K562 (cell line): Measurements from ENCODE around the gene ZCWPW1. TPM values are rescaled to one million over a fixed set of nuclear protein-coding genes. Genes with fewer than 3 reads are reported as not detected.

Source experiments
- ATAC-seq: fragments of 200-7000 bp; cut with Tn5 transposase; 3 replicates; pipeline ENCODE4 v1.9.1; 2020; ENCODE audit warnings: moderate library complexity
- BruUV-seq: library from RNA; stranded (reverse); fragments of 400-500 nt; replicated peaks from 2 replicates; lab custom pipeline; 2021; lab: Mats Ljungman, UMichigan
- CTCF ChIA-PET: fragments of 300-600 bp; formaldehyde crosslinking; extraction: SDS; loops from one replicate; lab custom pipeline; 2021; ENCODE audit warnings: low intra/inter-chr PET ratio; lab: Yijun Ruan, JAX
- POLR2A ChIA-PET: fragments of 300-600, 350-650 bp; sonication (Branson Sonifier 250); formaldehyde crosslinking; extraction: SDS; loops from one replicate; lab custom pipeline; 2021; ENCODE audit warnings: antibody characterized with exemption, inconsistent platforms; lab: Yijun Ruan, JAX
- DNase-seq, 4 experiments: peaks; one replicate each; pipeline versions ENCODE4 v3.0.0 to v3.0.0-alpha.2; 2011 to 2018; ENCODE audit warnings: low spot score in 3 of 4, mixed read lengths in 3 of 4; ENCODE audit errors: extremely low read depth in 1 of 4
- FAIRE-seq: peaks from 2 replicates; lab custom pipeline; 2011; peaks lifted over from hg19 to GRCh38; lab: Jason Lieb, UNC
- H2AFZ ChIP-seq: 2 replicates; pipeline ENCODE4 v1.6.0; 2011; ENCODE audit warnings: low read depth, low read length, control low read depth, inconsistent platforms
- H3K27ac ChIP-seq: fragments of 200-600 bp; 3 replicates; pipeline ENCODE4 v1.8.0; 2011; ENCODE audit warnings: low read depth, mild to moderate bottlenecking, control low read depth, inconsistent platforms, low read length, moderate library complexity, mixed read lengths; ENCODE audit errors: extremely low read depth
- H3K27me3 ChIP-seq, 2 experiments: fragments of 300-600 bp in 1 of 2; 2 replicates in 1 of 2; 3 replicates in 1 of 2; pipeline versions ENCODE4 v1.6.0 to v1.8.0; 2011; ENCODE audit warnings: inconsistent platforms in 2 of 2, low read length in 2 of 2, mild to moderate bottlenecking in 1 of 2, mixed read lengths in 1 of 2, moderate library complexity in 1 of 2; ENCODE audit not compliant: control insufficient read depth in 2 of 2, insufficient read depth in 2 of 2
- H3K36me3 ChIP-seq: fragments of 300-600 bp; 3 replicates; pipeline ENCODE4 v1.8.0; 2011; ENCODE audit warnings: mild to moderate bottlenecking, low read length, inconsistent platforms; ENCODE audit not compliant: control insufficient read depth, insufficient read depth
- H3K4me1 ChIP-seq, 2 experiments: fragments of 200-600 bp in 1 of 2; replicated peaks in 1 of 2; 2 replicates in 1 of 2; 3 replicates in 1 of 2; pipeline versions ENCODE4 v1.5.1 to v1.8.0; 2011; ENCODE audit warnings: inconsistent platforms in 2 of 2, low read length in 2 of 2, mild to moderate bottlenecking in 1 of 2, mixed read lengths in 1 of 2, moderate library complexity in 1 of 2; ENCODE audit not compliant: control insufficient read depth in 2 of 2, insufficient read depth in 2 of 2
- H3K4me2 ChIP-seq: 2 replicates; pipeline ENCODE4 v1.6.1; 2011; ENCODE audit warnings: low read length, control low read depth, inconsistent platforms, mixed read lengths; ENCODE audit not compliant: insufficient read depth
- H3K4me3 ChIP-seq: fragments of 200-600 bp; sonication (generic), shearing (Covaris generic); 2 replicates; pipeline ENCODE4 v1.5.1; 2016; ENCODE audit warnings: control low read depth, inconsistent platforms
- H3K79me2 ChIP-seq: fragments of 200-600 bp; 3 replicates; pipeline ENCODE4 v1.8.0; 2011; ENCODE audit warnings: low read length, inconsistent platforms; ENCODE audit not compliant: control insufficient read depth, insufficient read depth
- H3K9ac ChIP-seq, 2 experiments: 2 replicates each; pipeline versions ENCODE4 v1.6.0 to v1.6.1; 2011; ENCODE audit warnings: low read depth in 2 of 2, low read length in 2 of 2, control low read depth in 1 of 2, inconsistent platforms in 1 of 2, mild to moderate bottlenecking in 1 of 2, mixed read lengths in 1 of 2; ENCODE audit not compliant: insufficient read depth in 1 of 2
- H3K9me1 ChIP-seq: one replicate; pipeline ENCODE4 v1.6.0; 2011; ENCODE audit warnings: inconsistent platforms, mild to moderate bottlenecking, low read length, moderate library complexity; ENCODE audit not compliant: control insufficient read depth, insufficient read depth
- H3K9me3 ChIP-seq: replicated peaks from 2 replicates; pipeline ENCODE4 v1.5.1; 2011; ENCODE audit warnings: low read depth, low read length, inconsistent platforms; ENCODE audit not compliant: control insufficient read depth, insufficient read depth
- H4K20me1 ChIP-seq: replicated peaks from 2 replicates; pipeline ENCODE4 v1.6.1; 2011; ENCODE audit warnings: low read length, inconsistent platforms, mixed read lengths; ENCODE audit not compliant: control insufficient read depth, insufficient read depth
- CEBPB ChIP-seq: fragments of 450-650 bp; IDR thresholded peaks from 2 replicates; pipeline ENCODE4 v1.6.1; 2016; ENCODE audit warnings: missing genetic modification characterization, missing compliant biosample characterization
- CEBPG ChIP-seq, 3 experiments: fragments of 200-800 bp in 1 of 3; sonication (Bioruptor generic) in 1 of 3; sonication (generic) in 1 of 3; formaldehyde crosslinking in 1 of 3; IDR thresholded peaks in 2 of 3; conservative IDR thresholded peaks in 1 of 3; 2 replicates each; pipeline versions ENCODE4 v1.6.1 to v1.8.0; 2016 to 2022; ENCODE audit warnings: missing compliant biosample characterization in 2 of 3, missing genetic modification characterization in 2 of 3, mild to moderate bottlenecking in 1 of 3, missing genetic modification reagents in 1 of 3
- FIP1L1 ChIP-seq: fragments of 200-400 bp; formaldehyde crosslinking; IDR thresholded peaks from 2 replicates; pipeline ENCODE4 v1.6.1; 2018; ENCODE audit warnings: mild to moderate bottlenecking, low read depth, low read length; ENCODE audit not compliant: poor library complexity, severe bottlenecking
- NKRF ChIP-seq: fragments of 450-650 bp; IDR thresholded peaks from 2 replicates; pipeline ENCODE4 v1.6.1; 2016; ENCODE audit warnings: borderline replicate concordance
- PHTF2 ChIP-seq: fragments of 250-450 bp; sonication (Bioruptor Pico); IDR thresholded peaks from 2 replicates; pipeline ENCODE4 v1.5.0; 2021; ENCODE audit warnings: mild to moderate bottlenecking
- POLR2G ChIP-seq: fragments of 200-400 bp; formaldehyde crosslinking; IDR thresholded peaks from 2 replicates; pipeline ENCODE4 v1.6.1; 2017; ENCODE audit warnings: low read depth, mild to moderate bottlenecking, antibody characterized with exemption, low read length, moderate library complexity
- TCFL5 ChIP-seq: fragments of 250-450 bp; sonication (Bioruptor Pico); conservative IDR thresholded peaks from 2 replicates; pipeline ENCODE4 v1.6.1; 2021; ENCODE audit warnings: mild to moderate bottlenecking, moderate library complexity, matching md5 sums
- ZNF140 ChIP-seq: fragments of 250-450 bp; sonication (Bioruptor Pico); IDR thresholded peaks from 2 replicates; pipeline ENCODE4 v1.8.0; 2021; ENCODE audit warnings: moderate library complexity, mild to moderate bottlenecking, inconsistent platforms
- ZNF668 ChIP-seq: fragments of 250-450 bp; sonication (Bioruptor Pico); IDR thresholded peaks from 2 replicates; pipeline ENCODE4 v1.8.0; 2022; ENCODE audit warnings: mild to moderate bottlenecking, inconsistent platforms
- ZZZ3 ChIP-seq: fragments of 450-650 bp; IDR thresholded peaks from 2 replicates; pipeline ENCODE4 v1.6.1; 2016; ENCODE audit warnings: antibody characterized with exemption, mild to moderate bottlenecking, moderate library complexity
- WGBS: fragments of 100-300 bp; shearing (Covaris generic); methylation state at CpG from one replicate; pipeline ENCODE4 v1.1.6; 2016; ENCODE audit warnings: low coverage, mixed read lengths; ENCODE audit not compliant: insufficient coverage; ENCODE audit errors: missing lambda C conversion rate; 5-methylcytosine and 5-hydroxymethylcytosine counted together
- in situ Hi-C: fragments of 300-500 bp; cut with MboI; formaldehyde crosslinking; loops from 4 replicates; pipeline ENCODE4 v1.15.0; 2018; ENCODE audit warnings: inconsistent platforms, mixed read lengths
- intact Hi-C: fragments of 100-400 bp; cut with micrococcal nuclease; formaldehyde crosslinking; loops from 2 replicates; pipeline ENCODE4 v1.14.2; 2022
- polyA plus RNA-seq, 8 experiments: library from polyadenylated mRNA; depleted of rRNA in 4 of 8; stranded (reverse) in 5 of 8; unstranded in 3 of 8; fragments of >200 nt; fragmentation: Nextera tagmentation in 2 of 8; fragmentation: Illumina TruSeq in 1 of 8; extraction: Ambion mirVana in 2 of 8; extraction: Trizol in 1 of 8; gene quantifications; 2 replicates each; pipeline versions ENCODE4 v1.2.1 to v1.2.3, GENCODE V29; 2011 to 2014; ENCODE audit warnings: inconsistent platforms in 1 of 8, missing spikeins in 1 of 8
- total RNA-seq, 7 experiments: library from RNA; depleted of rRNA in 6 of 7; stranded (reverse); fragments of >200 nt in 6 of 7; fragmentation: Illumina TruSeq in 2 of 7; extraction: Trizol in 2 of 7; gene quantifications; 2 replicates each; pipeline versions ENCODE4 v1.2.1 to v1.2.3, GENCODE V29; 2011 to 2021; ENCODE audit warnings: low replicate concordance in 1 of 7
- TF ChIP-seq, protein P1 (sequence below): fragments of 450-650 bp; formaldehyde crosslinking; conservative IDR thresholded peaks from 2 replicates; pipeline ENCODE4 v1.4.0; 2022; ENCODE audit warnings: mild to moderate bottlenecking, missing genetic modification characterization

ZCWPW1 gene
- total and polyA plus RNA-seq, 9 of the 15 experiments (the other 6 are each of a cell fraction or from before 2014, with no cell fraction given): 0.18 to 1.7 (median 1.2) TPM

- FAIRE-seq (peak; percentile 6), DNase-seq (no peak), ATAC-seq (no peak)
- no peaks in the 10 kb centered on the region for H3K27me3 ChIP-seq
- no TSS peak for BruUV-seq
- H2AFZ ChIP-seq: no peak overlapping the region
- no peaks in the 10 kb centered on the region for H4K20me1 ChIP-seq
- peaks cover 4 to 22% of the 10 kb centered on the region in 2 experiments; a peak in 4 of 5 replicates for H3K4me1 ChIP-seq
- ChIA-PET POLR2A (interaction anchor here (0.6 to 1.6 kb wide), 5 partner anchors 9 to 181 kb away, joined by 3 to 6 read pairs (median 3); no protein-coding TSS in a partner anchor), CTCF (no interaction called here)
- H3K36me3 ChIP-seq: no peaks in the 10 kb centered on the region
- WGBS: 25% methylated on average over 4 of the region's 4 CpGs
- in situ Hi-C loops: no loop called here
- no peaks in the 10 kb centered on the region for H3K79me2 ChIP-seq
- H3K27ac ChIP-seq: no peak overlapping the region
- no peaks in the 10 kb centered on the region for H3K9me1 ChIP-seq
- no peak overlapping the region for H3K4me2 ChIP-seq
- H3K9me3 ChIP-seq: no peaks in the 10 kb centered on the region
- intact Hi-C loops: no loop called here
- no peak for TF ChIP-seq ZNF668 (CRISPR knock-in tag)
- TF ChIP-seq CEBPG (CRISPR knock-in tag; IDR thresholded peaks at IDR 0.05): peak; percentile 50; the same call in 1 of the 2 replicates
- TF ChIP-seq CEBPG (tag; conservative IDR thresholded peaks at IDR 0.05 in 1 of 2, IDR thresholded peaks at IDR 0.05 in 1 of 2): peak; percentile 74 to 77; a peak in 3 of 4 replicates
- peak; percentile 87 for TF ChIP-seq CEBPB (tag)
- no peak overlapping the region for H3K4me3 ChIP-seq
- H3K9ac ChIP-seq: no peak overlapping the region
Observed at GRCh38 chr7:100378114-100378755, 50.3 kb downstream of the ZCWPW1 start.

DNA sequence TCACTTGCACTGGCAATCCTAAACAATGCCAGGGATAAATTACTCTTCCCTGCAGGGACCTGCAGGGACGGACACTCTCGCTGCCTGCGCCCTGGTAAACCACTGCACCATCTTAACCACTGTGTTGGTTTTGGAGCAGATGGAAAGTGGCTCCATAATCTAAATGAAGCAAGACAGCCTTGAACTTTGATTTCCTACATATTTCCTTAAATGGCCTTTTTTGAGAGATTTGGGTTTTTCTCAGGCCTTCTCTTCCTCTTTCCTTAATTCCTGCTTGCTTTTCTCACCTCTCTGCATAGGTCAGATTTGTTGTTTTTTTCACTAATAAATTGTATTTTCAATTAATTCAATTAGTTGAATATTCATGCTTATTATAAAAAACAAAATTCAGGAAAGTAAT lies 52.4 kb downstream of the ZCWPW1 start:
- ChIA-PET POLR2A (interaction anchor here (1.0 kb wide), 1 partner anchor 11 kb away, joined by 3 read pairs; no protein-coding TSS in a partner anchor), CTCF (no interaction called here)
- DNase-seq: no peak
- H3K9me3 ChIP-seq: no peaks in the 10 kb centered on the region
- no peak overlapping the region for H2AFZ ChIP-seq
- no peak overlapping the region for H3K9ac ChIP-seq
- H3K27ac ChIP-seq: no peak overlapping the region
- 88% methylated on average over 3 of the region's 3 CpGs for WGBS
- intact Hi-C loops (no loop called here), in situ Hi-C loops (no loop called here)
- no peak for ATAC-seq
- H3K9me1 ChIP-seq: no peaks in the 10 kb centered on the region
- no peak overlapping the region for H3K4me3 ChIP-seq
- H3K79me2 ChIP-seq: no peaks in the 10 kb centered on the region
- H3K4me2 ChIP-seq: no peak overlapping the region
- no peak for FAIRE-seq
- H4K20me1 ChIP-seq: no peaks in the 10 kb centered on the region
- BruUV-seq: no TSS peak
- no peaks in the 10 kb centered on the region for H3K27me3 ChIP-seq
- H3K36me3 ChIP-seq: no peaks in the 10 kb centered on the region
- H3K4me1 ChIP-seq: peaks cover 4 to 38% of the 10 kb centered on the region in 2 experiments; a peak in 4 of 5 replicates
- no peak for TF ChIP-seq NKRF
- no peak for TF ChIP-seq ZNF140 (CRISPR knock-in tag)
- no peak for TF ChIP-seq TCFL5 (CRISPR knock-in tag)
- TF ChIP-seq, protein P1, sequence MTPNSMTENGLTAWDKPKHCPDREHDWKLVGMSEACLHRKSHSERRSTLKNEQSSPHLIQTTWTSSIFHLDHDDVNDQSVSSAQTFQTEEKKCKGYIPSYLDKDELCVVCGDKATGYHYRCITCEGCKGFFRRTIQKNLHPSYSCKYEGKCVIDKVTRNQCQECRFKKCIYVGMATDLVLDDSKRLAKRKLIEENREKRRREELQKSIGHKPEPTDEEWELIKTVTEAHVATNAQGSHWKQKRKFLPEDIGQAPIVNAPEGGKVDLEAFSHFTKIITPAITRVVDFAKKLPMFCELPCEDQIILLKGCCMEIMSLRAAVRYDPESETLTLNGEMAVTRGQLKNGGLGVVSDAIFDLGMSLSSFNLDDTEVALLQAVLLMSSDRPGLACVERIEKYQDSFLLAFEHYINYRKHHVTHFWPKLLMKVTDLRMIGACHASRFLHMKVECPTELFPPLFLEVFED (CRISPR knock-in tag): no peak
- no peak for TF ChIP-seq PHTF2 (CRISPR knock-in tag)
- TF ChIP-seq POLR2G: no peak
- no peak for TF ChIP-seq ZZZ3
- no peak for TF ChIP-seq FIP1L1
